Measurements from ENCODE around the gene PPP1R12A. TPM values are rescaled to one million over a fixed set of nuclear protein-coding genes. Genes with fewer than 3 reads are reported as not detected.
"Not testable (repeated sequence)": the region's sequence is repeated elsewhere in the genome, so short reads cannot be mapped to it uniquely, and the experiment has no call there.

The PPP1R12A gene
- total RNA-seq, 2 donors from 2014 or later = 66.6 to 67.5 TPM

- H3K27me3 Mint-ChIP-seq (ENCODE audit: low read depth) = no peaks in the 10 kb centered on the region
- DNase-seq (no peak), ATAC-seq (replicated peaks in 1 of 2) (no peak)
- peaks cover 8 to 10% of the 10 kb centered on the region in 2 donors for H3K9me3 Mint-ChIP-seq
- H3K27ac Mint-ChIP-seq = no peak overlapping the region
- H3K4me1 Mint-ChIP-seq (ENCODE audit: low read depth) = no peaks in the 10 kb centered on the region
- peaks cover 8% of the 10 kb centered on the region in 2 donors for H3K36me3 Mint-ChIP-seq (ENCODE audit: insufficient read depth in 2 of 2)
- no peak overlapping the region for H3K4me3 Mint-ChIP-seq
These were observed 20.7 kb upstream of the PPP1R12A start for GRCh38 chr12:79955561-79955960.

GRCh38 chr12:79954037-79954610 is 19.2 kb upstream of the PPP1R12A start:
- ATAC-seq (replicated peaks in 1 of 2) (no peak), DNase-seq (no peak)
- Mint-ChIP-seq H3K27me3 (ENCODE audit: low read depth) (no peaks in the 10 kb centered on the region), H3K36me3 (ENCODE audit: insufficient read depth in 2 of 2) (peaks cover 8% of the 10 kb centered on the region in 2 donors), H3K9me3 (peaks cover 8 to 10% of the 10 kb centered on the region in 2 donors), H3K27ac (no peak overlapping the region), H3K4me1 (ENCODE audit: low read depth) (no peaks in the 10 kb centered on the region), H3K4me3 (no peak overlapping the region)

DNA sequence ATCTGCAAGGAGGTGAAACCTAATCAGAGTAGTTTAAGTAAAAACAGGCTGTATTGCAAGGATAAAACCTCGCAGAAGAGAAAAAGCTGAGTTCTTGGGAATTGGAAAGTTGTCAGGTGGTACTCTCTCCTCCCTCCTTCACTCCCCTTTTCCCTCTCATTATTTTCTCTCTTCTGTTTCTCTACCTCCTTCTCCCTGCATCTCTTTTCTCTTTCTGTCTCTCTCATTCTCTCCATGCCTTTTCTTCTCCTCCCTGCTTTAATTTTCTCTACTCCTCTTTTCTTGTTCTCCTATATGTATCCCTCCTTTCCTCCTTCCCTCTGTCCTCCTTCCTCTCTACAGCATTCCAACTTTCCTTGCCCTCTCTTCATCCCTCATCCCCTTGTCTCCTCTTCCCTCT is 14.2 kb upstream of the PPP1R12A start:
- no peak overlapping the region for H3K4me3 Mint-ChIP-seq
- DNase-seq = no peak
- H3K4me1 Mint-ChIP-seq (ENCODE audit: low read depth) = no peaks in the 10 kb centered on the region
- no peak for ATAC-seq (replicated peaks in 1 of 2)
- H3K27ac Mint-ChIP-seq = no peak overlapping the region
- H3K9me3 Mint-ChIP-seq = peaks cover 2% of the 10 kb centered on the region in 2 donors
- H3K27me3 Mint-ChIP-seq (ENCODE audit: low read depth) = peaks cover 10% of the 10 kb centered on the region
- peaks cover 0 to under 1% of the 10 kb centered on the region in 2 donors for H3K36me3 Mint-ChIP-seq (ENCODE audit: insufficient read depth in 2 of 2)

GRCh38 chr12:79945433-79945832 is 10.5 kb upstream of the PPP1R12A start:
- Mint-ChIP-seq H3K27me3 (ENCODE audit: low read depth) (peaks cover 10% of the 10 kb centered on the region), H3K36me3 (ENCODE audit: insufficient read depth in 2 of 2) (no peaks in the 10 kb centered on the region), H3K9me3 (no peaks in the 10 kb centered on the region), H3K27ac (no peak overlapping the region), H3K4me3 (no peak overlapping the region), H3K4me1 (ENCODE audit: low read depth) (no peaks in the 10 kb centered on the region)
- ATAC-seq (replicated peaks in 1 of 2) (no peak), DNase-seq (no peak)

DNA sequence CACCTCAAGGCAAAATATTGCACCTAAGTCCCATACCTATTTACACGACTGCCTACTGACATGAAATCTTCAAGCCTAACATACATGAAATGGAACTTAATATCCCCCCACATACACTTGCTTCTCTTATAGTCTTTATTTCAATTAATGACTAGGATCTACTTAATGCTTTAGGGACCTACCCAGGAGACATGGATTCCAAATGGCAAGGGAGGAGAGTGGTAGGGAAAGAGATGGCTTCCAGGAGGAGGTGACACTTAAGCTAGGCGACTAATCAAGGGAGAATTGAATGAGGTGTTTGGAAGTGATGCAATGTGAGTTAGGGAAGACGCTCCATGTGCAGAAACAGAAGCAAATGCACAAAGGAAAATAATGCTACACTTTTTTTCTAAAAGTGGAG is 9.7 kb upstream of the PPP1R12A start:
- no peak for DNase-seq
- H3K27me3 Mint-ChIP-seq (ENCODE audit: low read depth) = peaks cover 10% of the 10 kb centered on the region
- H3K9me3 Mint-ChIP-seq = no peaks in the 10 kb centered on the region
- no peaks in the 10 kb centered on the region for H3K36me3 Mint-ChIP-seq (ENCODE audit: insufficient read depth in 2 of 2)
- no peak overlapping the region for H3K27ac Mint-ChIP-seq
- ATAC-seq (replicated peaks in 1 of 2) = no peak
- no peak overlapping the region for H3K4me3 Mint-ChIP-seq
- H3K4me1 Mint-ChIP-seq (ENCODE audit: low read depth) = no peaks in the 10 kb centered on the region

GRCh38 chr12:79942846-79943245 is 7.9 kb upstream of the PPP1R12A start:
- H3K27me3 Mint-ChIP-seq (ENCODE audit: low read depth); H3K4me1 Mint-ChIP-seq (ENCODE audit: low read depth); H3K4me3 Mint-ChIP-seq; H3K36me3 Mint-ChIP-seq (ENCODE audit: insufficient read depth in 2 of 2); H3K27ac Mint-ChIP-seq; H3K9me3 Mint-ChIP-seq; DNase-seq; ATAC-seq (replicated peaks in 1 of 2): not testable (repeated sequence)

- peaks cover 4% of the 10 kb centered on the region for H3K27me3 Mint-ChIP-seq (ENCODE audit: low read depth)
- no peak overlapping the region for H3K27ac Mint-ChIP-seq
- H3K36me3 Mint-ChIP-seq (ENCODE audit: insufficient read depth in 2 of 2) = peaks cover 1 to 2% of the 10 kb centered on the region in 2 donors
- H3K4me3 Mint-ChIP-seq = no peak overlapping the region
- H3K9me3 Mint-ChIP-seq = no peaks in the 10 kb centered on the region
- DNase-seq (no peak), ATAC-seq (replicated peaks in 1 of 2) (no peak)
- H3K4me1 Mint-ChIP-seq (ENCODE audit: low read depth) = peaks cover 8% of the 10 kb centered on the region
These were observed 4.9 kb upstream of the PPP1R12A start for GRCh38 chr12:79939728-79940310.

DNA sequence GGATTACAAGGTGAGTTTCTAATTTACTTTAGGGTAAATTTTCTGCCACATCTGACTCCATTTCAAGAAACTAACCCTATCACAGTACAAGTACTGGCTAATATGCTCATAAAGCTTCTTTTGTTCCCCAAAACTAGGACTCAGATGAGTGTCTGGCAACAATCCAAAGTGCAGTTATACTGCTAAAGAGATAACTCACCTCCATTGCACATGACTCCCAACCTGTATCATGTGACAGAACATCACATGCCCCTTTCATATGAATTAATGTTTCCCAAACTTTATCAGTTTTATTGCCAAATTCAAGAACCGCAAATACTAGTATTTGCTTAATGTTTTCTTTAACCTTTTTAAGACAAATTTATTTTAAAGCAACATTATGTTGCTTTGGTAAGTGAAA is 3.9 kb upstream of the PPP1R12A start:
- ATAC-seq (replicated peaks in 1 of 2) = no peak

DNA sequence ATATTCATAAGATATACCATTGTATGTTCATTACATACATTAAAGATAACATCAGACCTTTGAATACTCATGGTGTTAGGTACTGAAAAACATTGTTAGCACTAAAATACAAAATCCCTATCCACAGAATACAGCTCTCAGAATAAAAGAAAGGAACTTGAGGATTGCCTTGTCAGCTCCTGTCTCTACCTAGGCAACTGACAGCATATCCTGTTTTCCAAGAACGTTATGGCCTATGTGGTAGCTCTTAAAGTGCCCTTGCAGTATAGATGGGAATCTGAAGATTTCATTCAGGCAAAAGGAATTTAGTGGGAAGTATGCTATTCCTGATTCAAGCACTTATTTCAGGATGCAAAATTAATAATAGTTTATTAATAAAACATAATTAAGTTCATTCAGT is 1.8 kb upstream of the PPP1R12A start:
- H3K4me3 Mint-ChIP-seq = peak overlapping the region in 1 of 2 donors; percentile 91
- ATAC-seq (replicated peaks in 1 of 2) (no peak), DNase-seq (no peak)
- no peaks in the 10 kb centered on the region for H3K27me3 Mint-ChIP-seq (ENCODE audit: low read depth)
- H3K9me3 Mint-ChIP-seq = no peaks in the 10 kb centered on the region
- peaks cover 20% of the 10 kb centered on the region for H3K4me1 Mint-ChIP-seq (ENCODE audit: low read depth)
- no peak overlapping the region for H3K27ac Mint-ChIP-seq
- peaks cover 8 to 10% of the 10 kb centered on the region in 2 donors for H3K36me3 Mint-ChIP-seq (ENCODE audit: insufficient read depth in 2 of 2)

More for the DNA sequence above, 3.9 kb upstream of the PPP1R12A start:
- Mint-ChIP-seq H3K9me3 (no peaks in the 10 kb centered on the region), H3K4me1 (ENCODE audit: low read depth) (peaks cover 8% of the 10 kb centered on the region), H3K27me3 (ENCODE audit: low read depth) (no peaks in the 10 kb centered on the region), H3K27ac (no peak overlapping the region), H3K36me3 (ENCODE audit: insufficient read depth in 2 of 2) (peaks cover 7 to 8% of the 10 kb centered on the region in 2 donors), H3K4me3 (no peak overlapping the region)
- no peak for DNase-seq

- DNase-seq (no peak), ATAC-seq (replicated peaks in 1 of 2) (peak; percentile 6)
- no peaks in the 10 kb centered on the region for H3K27me3 Mint-ChIP-seq (ENCODE audit: low read depth)
- H3K36me3 Mint-ChIP-seq (ENCODE audit: insufficient read depth in 2 of 2) = peaks cover 8 to 10% of the 10 kb centered on the region in 2 donors
- H3K9me3 Mint-ChIP-seq = no peaks in the 10 kb centered on the region
- H3K27ac Mint-ChIP-seq = peak overlapping the region; percentile 93
- peak overlapping the region; percentile 89 to 91 for H3K4me3 Mint-ChIP-seq
- peaks cover 22% of the 10 kb centered on the region for H3K4me1 Mint-ChIP-seq (ENCODE audit: low read depth)
These were observed 888 bp upstream of the PPP1R12A start for GRCh38 chr12:79935624-79936345.

- DNase-seq (peak; percentile 56), ATAC-seq (replicated peaks in 1 of 2) (peak; percentile 32 to 38)
- no peaks in the 10 kb centered on the region for H3K9me3 Mint-ChIP-seq
- no peaks in the 10 kb centered on the region for H3K27me3 Mint-ChIP-seq (ENCODE audit: low read depth)
- H3K4me1 Mint-ChIP-seq (ENCODE audit: low read depth) = peaks cover 33% of the 10 kb centered on the region
- peaks cover 8 to 10% of the 10 kb centered on the region in 2 donors for H3K36me3 Mint-ChIP-seq (ENCODE audit: insufficient read depth in 2 of 2)
- H3K27ac Mint-ChIP-seq = peak overlapping the region; percentile 93
- H3K4me3 Mint-ChIP-seq = peak overlapping the region; percentile 89 to 91
These were observed 446 bp downstream of the PPP1R12A start for GRCh38 chr12:79934281-79935020.

DNA sequence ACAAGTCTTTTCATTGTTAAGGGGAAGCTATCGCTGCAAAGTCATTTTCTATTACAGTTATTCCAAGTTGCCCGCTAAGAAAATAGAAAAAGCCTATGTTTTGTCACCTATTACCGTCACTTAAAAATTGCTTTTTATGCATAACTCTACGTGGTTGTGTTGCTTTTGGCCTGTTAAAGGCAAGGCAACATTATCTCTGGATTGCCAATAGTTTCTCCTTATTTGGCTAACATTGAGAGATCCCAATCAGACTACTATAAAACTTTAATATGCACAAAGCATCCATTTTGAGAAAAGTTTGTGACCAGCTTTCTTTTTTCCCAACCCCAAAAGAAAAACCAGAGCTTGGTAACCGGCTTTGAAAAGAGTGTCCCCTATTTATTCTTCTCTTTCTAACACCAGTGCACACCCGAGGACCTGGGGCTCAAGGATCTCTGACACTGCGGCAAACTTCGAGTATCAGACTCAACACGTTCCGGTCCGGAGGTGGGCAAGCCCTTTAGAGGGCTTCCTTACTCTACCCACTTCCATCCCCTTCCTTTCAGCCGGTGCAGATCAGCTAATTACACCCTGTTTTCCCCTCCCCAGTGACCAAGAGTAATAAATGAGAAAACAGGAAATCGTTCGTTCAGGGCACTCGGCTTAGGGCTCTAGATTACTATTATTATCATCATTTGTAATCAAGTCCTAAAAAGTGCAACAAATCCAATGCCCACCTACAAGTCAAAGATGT is 1.2 kb downstream of the PPP1R12A start:
- DNase-seq = peak; percentile 2 to 18
- Mint-ChIP-seq H3K27me3 (ENCODE audit: low read depth) (no peaks in the 10 kb centered on the region), H3K9me3 (no peaks in the 10 kb centered on the region), H3K36me3 (ENCODE audit: insufficient read depth in 2 of 2) (peaks cover 8 to 10% of the 10 kb centered on the region in 2 donors), H3K4me1 (ENCODE audit: low read depth) (peaks cover 40% of the 10 kb centered on the region), H3K4me3 (peak overlapping the region; percentile 89 to 91), H3K27ac (peak overlapping the region; percentile 93)
- peak in 1 of 2 donors; percentile 11 for ATAC-seq (replicated peaks in 1 of 2)
